AG09309 (cell line): ENCODE results near the gene SLAMF9.

Source experiments
- DNase-seq: peaks from one replicate; pipeline ENCODE4 v3.0.0-alpha.2; 2010; ENCODE audit warnings: low read depth
- H3K4me3 ChIP-seq: 2 replicates; pipeline ENCODE4 v1.5.1; 2011; ENCODE audit warnings: mild to moderate bottlenecking, low read depth, low read length, moderate library complexity; ENCODE audit not compliant: control insufficient read depth
- TF ChIP-seq, protein P1 (sequence below): IDR thresholded peaks from 2 replicates; pipeline ENCODE4 v1.5.1; 2011; ENCODE audit warnings: mild to moderate bottlenecking, low read depth, low read length, inconsistent platforms; ENCODE audit not compliant: insufficient read depth, control insufficient read depth; ENCODE audit errors: missing control alignments

Gene SLAMF9

DNA sequence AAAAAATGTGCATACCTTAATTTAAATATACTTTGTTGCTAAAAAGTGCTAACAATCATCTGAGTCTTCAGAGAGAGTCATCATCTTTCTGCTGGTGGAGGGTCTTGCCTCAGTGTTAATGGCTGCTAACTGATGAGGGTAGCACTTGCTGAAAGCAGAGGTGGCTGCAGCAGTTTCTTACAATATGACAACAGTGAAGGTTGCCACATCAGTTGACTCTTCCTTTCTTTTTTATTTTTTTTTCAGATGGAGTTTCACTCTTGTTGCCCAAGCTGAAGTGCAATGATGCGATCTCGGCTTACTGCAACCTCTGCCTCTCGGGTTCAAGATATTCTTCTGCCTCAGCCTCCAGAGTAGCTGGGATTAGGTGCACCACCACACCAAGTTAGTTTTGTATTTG, 51.5 kb downstream of the SLAMF9 start:
- no peak overlapping the region for H3K4me3 ChIP-seq
- TF ChIP-seq, protein P1, sequence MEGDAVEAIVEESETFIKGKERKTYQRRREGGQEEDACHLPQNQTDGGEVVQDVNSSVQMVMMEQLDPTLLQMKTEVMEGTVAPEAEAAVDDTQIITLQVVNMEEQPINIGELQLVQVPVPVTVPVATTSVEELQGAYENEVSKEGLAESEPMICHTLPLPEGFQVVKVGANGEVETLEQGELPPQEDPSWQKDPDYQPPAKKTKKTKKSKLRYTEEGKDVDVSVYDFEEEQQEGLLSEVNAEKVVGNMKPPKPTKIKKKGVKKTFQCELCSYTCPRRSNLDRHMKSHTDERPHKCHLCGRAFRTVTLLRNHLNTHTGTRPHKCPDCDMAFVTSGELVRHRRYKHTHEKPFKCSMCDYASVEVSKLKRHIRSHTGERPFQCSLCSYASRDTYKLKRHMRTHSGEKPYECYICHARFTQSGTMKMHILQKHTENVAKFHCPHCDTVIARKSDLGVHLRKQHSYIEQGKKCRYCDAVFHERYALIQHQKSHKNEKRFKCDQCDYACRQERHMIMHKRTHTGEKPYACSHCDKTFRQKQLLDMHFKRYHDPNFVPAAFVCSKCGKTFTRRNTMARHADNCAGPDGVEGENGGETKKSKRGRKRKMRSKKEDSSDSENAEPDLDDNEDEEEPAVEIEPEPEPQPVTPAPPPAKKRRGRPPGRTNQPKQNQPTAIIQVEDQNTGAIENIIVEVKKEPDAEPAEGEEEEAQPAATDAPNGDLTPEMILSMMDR: no peak
- DNase-seq: no peak
